Activated B cell treated with CpG ODN at 0.5 μM for 24 hours (primary cell): ENCODE data around the gene SYNGR1. TPM values are rescaled to one million over a fixed set of nuclear protein-coding genes. Genes with fewer than 3 reads are reported as not detected.

Experiments
- ATAC-seq: fragments of 200-7000 bp; cut with Tn5 transposase; one replicate; pipeline ENCODE4 v1.10.0; 2021; ENCODE audit warnings: low read depth, mild to moderate bottlenecking, moderate library complexity
- CTCF ChIA-PET: fragments of 350-600 bp; sonication (Branson Sonifier 250); formaldehyde crosslinking; loops from one replicate; lab custom pipeline; 2021; ENCODE audit warnings: antibody characterized with exemption; lab: Charles Lee
- POLR2A ChIA-PET: fragments of 350-600 bp; sonication (Branson Sonifier 250); formaldehyde crosslinking; loops from one replicate; lab custom pipeline; 2021; ENCODE audit warnings: antibody characterized with exemption; lab: Charles Lee
- DNase-seq: peaks from one replicate; pipeline ENCODE4 v3.0.0; 2022
- H3K27ac Mint-ChIP-seq: one replicate; pipeline ENCODE4 v1.8.0; 2020; ENCODE audit warnings: mixed read lengths
- H3K27me3 Mint-ChIP-seq: one replicate; pipeline ENCODE4 v1.8.0; 2021; ENCODE audit warnings: mixed read lengths
- H3K36me3 Mint-ChIP-seq: one replicate; pipeline ENCODE4 v1.8.0; 2021; ENCODE audit warnings: low read depth, mixed read lengths
- H3K4me1 Mint-ChIP-seq: one replicate; pipeline ENCODE4 v1.8.0; 2021; ENCODE audit warnings: mixed read lengths
- H3K4me3 Mint-ChIP-seq: one replicate; pipeline ENCODE4 v1.8.0; 2020; ENCODE audit warnings: mild to moderate bottlenecking, mixed read lengths
- H3K9me3 Mint-ChIP-seq: one replicate; pipeline ENCODE4 v1.8.0; 2020; ENCODE audit warnings: mixed read lengths
- intact Hi-C: fragments of 100-400 bp; cut with micrococcal nuclease; formaldehyde crosslinking; loops from one replicate; pipeline ENCODE4 v1.15.1; 2024
- total RNA-seq: library from RNA; stranded (reverse); gene quantifications from 2 replicates; pipeline ENCODE4 v1.2.3, GENCODE V29; 2022
- TF ChIP-seq, protein P1 (sequence below): fragments of 200-600 bp; IDR thresholded peaks from one replicate; pipeline ENCODE4 v1.8.0; 2022; ENCODE audit warnings: antibody characterized with exemption, mild to moderate bottlenecking

SYNGR1 gene
- total RNA-seq, 1 donor from 2014 or later = 11.4 TPM

DNA sequence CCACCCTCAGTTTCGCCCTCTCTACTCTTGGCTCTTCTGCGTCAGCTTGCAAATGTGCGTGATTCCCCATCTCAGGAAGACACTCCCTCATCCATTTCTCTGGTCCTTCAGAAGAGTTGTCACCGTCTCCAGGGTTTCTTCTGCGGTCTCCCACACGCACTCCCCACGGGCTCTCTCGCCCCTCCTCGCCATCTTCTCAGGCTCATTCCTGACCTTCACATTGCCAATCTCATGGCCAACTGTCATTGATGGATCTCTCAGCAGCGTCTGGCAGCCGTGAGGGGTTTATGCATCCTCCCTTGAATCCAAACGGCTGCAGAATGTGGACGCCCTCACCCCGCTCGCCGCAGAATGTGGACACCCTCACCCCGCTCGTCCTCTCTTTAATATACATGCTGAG is 10.5 kb downstream of the SYNGR1 start:
- ChIA-PET POLR2A (no interaction called here), CTCF (no interaction called here)
- Mint-ChIP-seq H3K27me3 (no peaks in the 10 kb centered on the region), H3K36me3 (peaks cover 4% of the 10 kb centered on the region), H3K4me1 (peaks cover 17% of the 10 kb centered on the region), H3K27ac (no peak overlapping the region), H3K9me3 (no peaks in the 10 kb centered on the region), H3K4me3 (no peak overlapping the region)
- no peak for ATAC-seq
- intact Hi-C loops = no loop called here
- TF ChIP-seq, protein P1, sequence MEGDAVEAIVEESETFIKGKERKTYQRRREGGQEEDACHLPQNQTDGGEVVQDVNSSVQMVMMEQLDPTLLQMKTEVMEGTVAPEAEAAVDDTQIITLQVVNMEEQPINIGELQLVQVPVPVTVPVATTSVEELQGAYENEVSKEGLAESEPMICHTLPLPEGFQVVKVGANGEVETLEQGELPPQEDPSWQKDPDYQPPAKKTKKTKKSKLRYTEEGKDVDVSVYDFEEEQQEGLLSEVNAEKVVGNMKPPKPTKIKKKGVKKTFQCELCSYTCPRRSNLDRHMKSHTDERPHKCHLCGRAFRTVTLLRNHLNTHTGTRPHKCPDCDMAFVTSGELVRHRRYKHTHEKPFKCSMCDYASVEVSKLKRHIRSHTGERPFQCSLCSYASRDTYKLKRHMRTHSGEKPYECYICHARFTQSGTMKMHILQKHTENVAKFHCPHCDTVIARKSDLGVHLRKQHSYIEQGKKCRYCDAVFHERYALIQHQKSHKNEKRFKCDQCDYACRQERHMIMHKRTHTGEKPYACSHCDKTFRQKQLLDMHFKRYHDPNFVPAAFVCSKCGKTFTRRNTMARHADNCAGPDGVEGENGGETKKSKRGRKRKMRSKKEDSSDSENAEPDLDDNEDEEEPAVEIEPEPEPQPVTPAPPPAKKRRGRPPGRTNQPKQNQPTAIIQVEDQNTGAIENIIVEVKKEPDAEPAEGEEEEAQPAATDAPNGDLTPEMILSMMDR = no peak
- DNase-seq = no peak

DNA sequence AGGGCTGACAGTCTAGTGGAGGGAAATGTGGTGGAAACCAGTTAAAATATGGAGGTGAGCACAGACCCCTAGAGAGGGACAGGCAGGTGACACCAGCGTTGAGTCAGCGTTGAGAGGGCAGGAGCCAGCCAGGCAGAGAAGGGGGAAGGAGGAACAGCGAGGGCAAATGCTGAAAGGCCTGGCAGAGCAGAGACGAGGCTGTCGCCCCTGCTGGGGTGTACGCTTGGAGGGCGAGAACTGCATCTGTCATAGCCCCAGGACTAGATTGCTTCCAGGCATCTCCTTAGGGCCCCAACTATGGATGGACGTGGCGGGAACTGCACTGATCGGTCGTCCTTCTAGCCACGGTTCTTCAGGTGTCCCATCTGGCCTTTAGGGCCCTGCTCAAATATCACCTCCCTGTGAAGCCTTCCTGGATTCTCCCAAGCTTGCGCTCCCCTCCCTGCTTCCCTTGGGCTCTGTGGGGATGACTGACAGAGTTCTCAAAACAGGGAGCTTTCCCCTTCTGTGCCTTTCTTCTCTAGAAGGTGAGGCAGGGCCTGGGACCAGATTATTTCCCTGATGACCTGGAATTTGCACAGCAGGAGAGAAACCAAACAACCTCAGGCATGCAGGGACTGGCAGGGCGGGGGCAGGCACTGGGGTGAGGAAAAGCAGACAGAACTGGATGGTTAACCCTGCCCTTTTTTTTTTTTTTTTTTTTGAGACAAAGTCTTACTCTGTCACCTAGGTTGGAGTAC is 11.1 kb downstream of the SYNGR1 start:
- ATAC-seq (peak; percentile 65), DNase-seq (no peak)
- CTCF ChIA-PET = no interaction called here
- Mint-ChIP-seq H3K36me3 (peaks cover 4% of the 10 kb centered on the region), H3K4me1 (peaks cover 22% of the 10 kb centered on the region), H3K27ac (no peak overlapping the region), H3K4me3 (no peak overlapping the region), H3K9me3 (no peaks in the 10 kb centered on the region), H3K27me3 (no peaks in the 10 kb centered on the region)
- TF ChIP-seq, protein P1 = no peak
- POLR2A ChIA-PET = interaction anchor here (0.7 kb wide), 1 partner anchor 211 kb away, joined by 3 read pairs; no protein-coding TSS in a partner anchor
- intact Hi-C loops = no loop called here

GRCh38 chr22:39361496-39361895 is 11.7 kb downstream of the SYNGR1 start:
- no peak overlapping the region for H3K27ac Mint-ChIP-seq
- POLR2A ChIA-PET = no interaction called here
- H3K36me3 Mint-ChIP-seq = peaks cover 4% of the 10 kb centered on the region

GRCh38 chr22:39362271-39362670 is 12.5 kb downstream of the SYNGR1 start:
- no peak for ATAC-seq
- H3K27ac Mint-ChIP-seq = no peak overlapping the region
- CTCF ChIA-PET = interaction anchor here (1.2 kb wide), 1 partner anchor 10 kb away, joined by 3 read pairs; no protein-coding TSS in a partner anchor
- H3K4me3 Mint-ChIP-seq = no peak overlapping the region
- peaks cover 32% of the 10 kb centered on the region for H3K4me1 Mint-ChIP-seq
- H3K9me3 Mint-ChIP-seq = no peaks in the 10 kb centered on the region
- POLR2A ChIA-PET = no interaction called here
- DNase-seq = no peak
- intact Hi-C loops = no loop called here
- H3K27me3 Mint-ChIP-seq = no peaks in the 10 kb centered on the region
- TF ChIP-seq, protein P1 = no peak
- H3K36me3 Mint-ChIP-seq = peaks cover 4% of the 10 kb centered on the region

More at GRCh38 chr22:39361496-39361895, 11.7 kb downstream of the SYNGR1 start:
- H3K4me3 Mint-ChIP-seq = no peak overlapping the region
- no peaks in the 10 kb centered on the region for H3K27me3 Mint-ChIP-seq
- CTCF ChIA-PET = interaction anchor here (1.2 kb wide), 1 partner anchor 10 kb away, joined by 3 read pairs; no protein-coding TSS in a partner anchor
- no peak for DNase-seq
- H3K4me1 Mint-ChIP-seq = peaks cover 25% of the 10 kb centered on the region
- ATAC-seq = no peak
- TF ChIP-seq, protein P1 = no peak
- no peaks in the 10 kb centered on the region for H3K9me3 Mint-ChIP-seq
- intact Hi-C loops = no loop called here

GRCh38 chr22:39362932-39363331 is 13.1 kb downstream of the SYNGR1 start:
- DNase-seq (no peak), ATAC-seq (no peak)
- Mint-ChIP-seq H3K4me3 (no peak overlapping the region), H3K36me3 (peaks cover 4% of the 10 kb centered on the region), H3K9me3 (no peaks in the 10 kb centered on the region), H3K27me3 (no peaks in the 10 kb centered on the region), H3K27ac (no peak overlapping the region), H3K4me1 (peaks cover 35% of the 10 kb centered on the region)
- TF ChIP-seq, protein P1 = no peak
- CTCF ChIA-PET = interaction anchor here (0.5 kb wide), 1 partner anchor 19 kb away, joined by 4 read pairs; no protein-coding TSS in a partner anchor
- intact Hi-C loops = no loop called here
- POLR2A ChIA-PET = no interaction called here
